H1 (cell line): Measurements from ENCODE around the gene ZNF333.

Source experiments
- BACH1 ChIP-seq: IDR thresholded peaks from 2 replicates; pipeline ENCODE4 v1.6.1; 2012; ENCODE audit warnings: low read length, improper control_type of control experiment
- EP300 ChIP-seq, 2 experiments: IDR thresholded peaks; 1 replicate in 1 of 2; 2 replicates in 1 of 2; pipeline ENCODE4 v1.6.1; 2011 to 2012; ENCODE audit warnings: low read depth in 2 of 2, low read length in 2 of 2, mild to moderate bottlenecking in 2 of 2, borderline replicate concordance in 1 of 2, inconsistent platforms in 1 of 2, moderate library complexity in 1 of 2
- PHF8 ChIP-seq: fragments of 200-600 bp; sonication (generic); conservative IDR thresholded peaks from 2 replicates; pipeline ENCODE4 v1.7.1; 2012; ENCODE audit warnings: low read depth, mild to moderate bottlenecking, inconsistent platforms, low read length, moderate library complexity
- POLR2A ChIP-seq, 2 experiments: IDR thresholded peaks; 1 replicate in 1 of 2; 2 replicates in 1 of 2; pipeline ENCODE4 v1.6.1; 2011; ENCODE audit warnings: low read depth in 2 of 2, low read length in 2 of 2, mild to moderate bottlenecking in 2 of 2; ENCODE audit errors: control extremely low read depth in 1 of 2
- SP2 ChIP-seq: IDR thresholded peaks from 2 replicates; pipeline ENCODE4 v1.6.1; 2012; ENCODE audit warnings: mild to moderate bottlenecking, low read length, inconsistent platforms
- TF ChIP-seq, protein P1 (sequence below), 3 experiments: IDR thresholded peaks; 1 replicate in 2 of 3; 2 replicates in 1 of 3; pipeline versions ENCODE4 v1.5.1 to v1.6.1; 2011; ENCODE audit warnings: low read length in 3 of 3, mild to moderate bottlenecking in 3 of 3, inconsistent platforms in 2 of 3, low read depth in 1 of 3, moderate library complexity in 1 of 3; ENCODE audit not compliant: insufficient read depth in 1 of 3; ENCODE audit errors: control extremely low read depth in 1 of 3
- TF ChIP-seq, protein P2 (sequence below): IDR thresholded peaks from 2 replicates; pipeline ENCODE4 v1.6.1; 2011; ENCODE audit warnings: low read depth, mild to moderate bottlenecking, low read length; ENCODE audit not compliant: insufficient read depth

DNA sequence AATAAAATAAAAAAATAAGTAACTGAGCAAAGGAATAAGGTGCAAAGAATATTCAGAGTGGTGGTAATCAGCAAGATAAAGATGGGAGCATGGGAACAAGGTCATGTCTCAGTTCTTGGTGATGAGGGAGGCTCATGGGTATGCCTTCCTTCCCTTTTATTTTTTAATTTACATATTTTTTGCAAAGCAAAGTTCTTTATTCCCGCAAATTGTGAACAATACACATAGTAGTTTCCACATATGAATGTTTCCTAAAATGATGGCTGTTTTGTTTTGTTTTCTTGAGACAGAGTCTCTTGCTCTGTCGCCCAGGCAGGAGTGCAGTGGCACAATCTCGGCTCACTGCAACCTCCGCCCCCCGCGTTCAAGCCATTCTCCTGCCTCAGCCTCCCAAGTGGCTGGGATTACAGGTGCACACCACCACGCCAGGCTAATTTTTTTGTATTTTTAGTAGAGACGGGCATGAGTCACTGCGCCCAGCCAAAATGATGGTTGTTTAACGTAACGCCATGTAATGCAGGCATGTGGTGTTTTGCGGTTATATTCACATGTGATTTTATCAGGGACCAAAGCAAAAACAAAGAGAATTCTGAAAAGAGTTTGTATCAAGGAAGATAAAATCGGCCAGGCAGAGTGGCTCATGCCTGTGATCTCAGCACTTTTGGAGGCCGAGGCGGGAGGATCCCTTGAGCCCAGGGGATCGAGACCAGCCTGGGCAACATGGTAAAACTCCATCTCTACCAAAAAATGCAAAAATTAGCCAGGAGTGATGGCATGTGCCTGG, 93.0 kb downstream of the ZNF333 start:
- no peak for TF ChIP-seq POLR2A (IDR thresholded peaks at IDR 0.05; ENCODE audit: control extremely low read depth in 1 of 2, low read depth in 2 of 2, low read length in 2 of 2)
- TF ChIP-seq, protein P1, sequence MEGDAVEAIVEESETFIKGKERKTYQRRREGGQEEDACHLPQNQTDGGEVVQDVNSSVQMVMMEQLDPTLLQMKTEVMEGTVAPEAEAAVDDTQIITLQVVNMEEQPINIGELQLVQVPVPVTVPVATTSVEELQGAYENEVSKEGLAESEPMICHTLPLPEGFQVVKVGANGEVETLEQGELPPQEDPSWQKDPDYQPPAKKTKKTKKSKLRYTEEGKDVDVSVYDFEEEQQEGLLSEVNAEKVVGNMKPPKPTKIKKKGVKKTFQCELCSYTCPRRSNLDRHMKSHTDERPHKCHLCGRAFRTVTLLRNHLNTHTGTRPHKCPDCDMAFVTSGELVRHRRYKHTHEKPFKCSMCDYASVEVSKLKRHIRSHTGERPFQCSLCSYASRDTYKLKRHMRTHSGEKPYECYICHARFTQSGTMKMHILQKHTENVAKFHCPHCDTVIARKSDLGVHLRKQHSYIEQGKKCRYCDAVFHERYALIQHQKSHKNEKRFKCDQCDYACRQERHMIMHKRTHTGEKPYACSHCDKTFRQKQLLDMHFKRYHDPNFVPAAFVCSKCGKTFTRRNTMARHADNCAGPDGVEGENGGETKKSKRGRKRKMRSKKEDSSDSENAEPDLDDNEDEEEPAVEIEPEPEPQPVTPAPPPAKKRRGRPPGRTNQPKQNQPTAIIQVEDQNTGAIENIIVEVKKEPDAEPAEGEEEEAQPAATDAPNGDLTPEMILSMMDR (IDR thresholded peaks at IDR 0.05; ENCODE audit: control extremely low read depth in 1 of 3, insufficient read depth in 1 of 3, low read depth in 1 of 3, low read length in 3 of 3): no peak
- TF ChIP-seq, protein P2, sequence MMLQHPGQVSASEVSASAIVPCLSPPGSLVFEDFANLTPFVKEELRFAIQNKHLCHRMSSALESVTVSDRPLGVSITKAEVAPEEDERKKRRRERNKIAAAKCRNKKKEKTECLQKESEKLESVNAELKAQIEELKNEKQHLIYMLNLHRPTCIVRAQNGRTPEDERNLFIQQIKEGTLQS: no peak
- TF ChIP-seq BACH1: no peak
- no peak for TF ChIP-seq EP300 (IDR thresholded peaks at IDR 0.05; ENCODE audit: borderline replicate concordance in 1 of 2, low read depth in 2 of 2, low read length in 2 of 2)
- TF ChIP-seq PHF8: no peak
- TF ChIP-seq SP2: no peak
